ENCODE measurements around the gene VARS2.
A peak's percentile ranks its signal among the peaks of the same experiment; 100 is the strongest.

The VARS2 gene

GRCh38 chr6:30875244-30876038 lies 38.6 kb upstream of the VARS2 start:
- no peak for TF ChIP-seq CTCF (IDR thresholded peaks at IDR 0.05; ENCODE audit: control insufficient read depth, insufficient read depth, low read depth, low read length, missing control alignments)
- no peak for DNase-seq (ENCODE audit: low read depth)
- no peak overlapping the region for H3K4me3 ChIP-seq (ENCODE audit: control insufficient read depth, low read depth, low read length)

GRCh38 chr6:30876039-30876730 lies 37.9 kb upstream of the VARS2 start:
- peak; percentile 41 for DNase-seq (ENCODE audit: low read depth)
- H3K4me3 ChIP-seq (ENCODE audit: control insufficient read depth, low read depth, low read length) = no peak overlapping the region
- TF ChIP-seq CTCF (IDR thresholded peaks at IDR 0.05; ENCODE audit: control insufficient read depth, insufficient read depth, low read depth, low read length, missing control alignments) = no peak

- peak; percentile 92 for TF ChIP-seq CTCF (IDR thresholded peaks at IDR 0.05; ENCODE audit: control insufficient read depth, insufficient read depth, low read depth, low read length, missing control alignments)
- DNase-seq (ENCODE audit: low read depth) = peak; percentile 64
- peak overlapping the region; percentile 10 for H3K4me3 ChIP-seq (ENCODE audit: control insufficient read depth, low read depth, low read length)
Measured at GRCh38 chr6:30877419-30878262, 36.4 kb upstream of the VARS2 start.

GRCh38 chr6:30879684-30880427 lies 34.2 kb upstream of the VARS2 start:
- DNase-seq (ENCODE audit: low read depth) = no peak
- no peak overlapping the region for H3K4me3 ChIP-seq (ENCODE audit: control insufficient read depth, low read depth, low read length)
- TF ChIP-seq CTCF (IDR thresholded peaks at IDR 0.05; ENCODE audit: control insufficient read depth, insufficient read depth, low read depth, low read length, missing control alignments) = no peak

- TF ChIP-seq CTCF (IDR thresholded peaks at IDR 0.05; ENCODE audit: control insufficient read depth, insufficient read depth, low read depth, low read length, missing control alignments) = no peak
- DNase-seq (ENCODE audit: low read depth) = no peak
- no peak overlapping the region for H3K4me3 ChIP-seq (ENCODE audit: control insufficient read depth, low read depth, low read length)
Measured at GRCh38 chr6:30880698-30881252, 33.3 kb upstream of the VARS2 start.

Measured in AG09309 (cell line).